GM21717 (cell line): ENCODE data around the gene EEPD1.
"Not testable (repeated sequence)": the region's sequence is repeated elsewhere in the genome, so short reads cannot be mapped to it uniquely, and the experiment has no call there.

Source experiments
- ATAC-seq: cut with Tn5 transposase; IDR thresholded peaks from one replicate; pipeline ENCODE4 v1.9.1; 2021; ENCODE audit warnings: mild to moderate bottlenecking, moderate library complexity; ENCODE audit not compliant: unreplicated experiment

Gene EEPD1

GRCh38 chr7:36210291-36210922 is 57.4 kb downstream of the EEPD1 start:
- ATAC-seq: no peak

- ATAC-seq: no peak
Measured at GRCh38 chr7:36214608-36215456, 61.8 kb downstream of the EEPD1 start.

GRCh38 chr7:36215457-36215765 is 62.4 kb downstream of the EEPD1 start:
- no peak for ATAC-seq

DNA sequence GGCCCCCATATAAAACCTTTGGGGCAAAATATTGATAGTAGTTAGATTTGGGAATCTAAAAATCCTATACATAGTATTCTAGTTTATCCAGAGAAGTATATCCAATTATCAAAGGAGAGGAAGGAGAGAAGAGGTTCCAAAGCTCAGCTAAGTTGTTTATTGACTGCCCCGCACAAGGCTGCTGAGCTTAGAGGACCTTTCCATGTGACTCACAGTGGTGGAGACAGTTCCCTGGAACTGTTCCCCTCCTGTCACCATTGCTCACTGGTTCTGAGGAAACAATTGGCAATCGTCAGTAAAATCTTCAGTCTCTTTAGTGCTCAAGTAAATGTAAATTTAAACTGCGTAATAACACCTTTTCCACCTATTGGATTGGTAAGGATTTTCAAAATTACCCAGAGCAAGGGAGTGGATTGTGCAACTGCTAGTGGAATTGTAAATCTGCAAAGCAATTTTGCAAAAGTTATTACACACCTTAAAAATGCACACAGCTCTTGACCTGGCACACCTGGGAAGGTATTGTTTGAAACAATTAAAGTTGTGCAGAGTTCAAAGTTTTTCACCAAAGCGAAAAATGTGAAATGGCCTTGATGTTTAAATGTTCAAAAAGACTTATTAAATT is 63.1 kb downstream of the EEPD1 start:
- no peak for ATAC-seq

GRCh38 chr7:36217211-36217960 is 64.3 kb downstream of the EEPD1 start:
- no peak for ATAC-seq

DNA sequence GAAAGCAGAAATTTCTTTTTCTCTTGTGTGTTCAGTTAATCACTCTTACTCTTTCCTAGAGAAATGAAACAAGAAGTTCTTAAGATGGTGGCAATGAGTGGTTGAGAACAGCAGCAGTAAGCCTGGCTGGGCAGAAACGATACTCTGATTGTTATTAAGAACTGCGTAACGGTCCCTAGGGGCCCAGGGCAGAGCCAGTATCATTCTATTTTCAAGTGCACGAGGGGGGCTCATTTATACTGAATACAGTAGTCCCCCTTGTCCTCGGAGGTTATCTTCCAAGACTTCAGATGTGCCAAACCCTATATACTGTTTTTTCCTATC is 64.9 kb downstream of the EEPD1 start:
- ATAC-seq: peak; percentile 77

DNA sequence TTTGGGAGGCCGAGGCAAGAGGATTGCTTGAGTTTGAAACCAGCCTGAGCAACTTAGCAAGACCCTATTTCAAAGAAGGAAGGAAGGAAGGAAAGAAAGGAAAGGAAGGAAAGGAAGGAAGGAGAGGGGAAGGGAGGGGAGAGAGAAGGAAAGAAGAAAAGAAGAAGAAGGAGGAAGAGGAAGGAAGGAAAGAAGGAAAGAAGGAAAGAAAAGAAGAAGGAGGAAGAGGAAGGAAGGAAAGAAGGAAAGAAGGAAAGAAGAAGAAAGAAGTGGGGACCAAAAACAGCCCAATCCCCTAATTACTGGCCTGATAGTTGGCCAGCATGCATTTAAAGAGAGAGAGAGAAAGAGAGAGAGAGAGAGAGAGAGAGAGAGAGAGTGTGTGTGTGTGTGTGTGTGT is 66.4 kb downstream of the EEPD1 start:
- no peak for ATAC-seq

DNA sequence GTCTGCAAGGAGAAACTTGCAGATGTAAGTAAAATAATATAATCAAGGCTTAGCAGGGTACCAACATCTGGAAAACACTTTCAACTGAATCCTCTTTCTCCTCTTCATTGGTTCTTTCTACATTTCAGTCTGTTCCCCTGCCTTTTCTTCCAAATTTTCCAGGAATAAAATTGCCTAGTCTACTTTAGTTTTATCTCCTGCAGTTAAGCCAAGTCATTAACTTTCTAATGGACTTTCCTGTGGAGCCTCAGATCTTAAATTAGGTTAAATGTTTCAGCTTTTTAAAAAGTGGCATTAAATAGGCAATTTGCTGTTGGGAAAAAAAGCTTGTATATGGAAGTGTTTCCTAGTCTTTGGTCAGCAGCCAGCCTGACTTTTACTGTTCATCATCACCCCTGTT is 70.8 kb downstream of the EEPD1 start:
- no peak for ATAC-seq

DNA sequence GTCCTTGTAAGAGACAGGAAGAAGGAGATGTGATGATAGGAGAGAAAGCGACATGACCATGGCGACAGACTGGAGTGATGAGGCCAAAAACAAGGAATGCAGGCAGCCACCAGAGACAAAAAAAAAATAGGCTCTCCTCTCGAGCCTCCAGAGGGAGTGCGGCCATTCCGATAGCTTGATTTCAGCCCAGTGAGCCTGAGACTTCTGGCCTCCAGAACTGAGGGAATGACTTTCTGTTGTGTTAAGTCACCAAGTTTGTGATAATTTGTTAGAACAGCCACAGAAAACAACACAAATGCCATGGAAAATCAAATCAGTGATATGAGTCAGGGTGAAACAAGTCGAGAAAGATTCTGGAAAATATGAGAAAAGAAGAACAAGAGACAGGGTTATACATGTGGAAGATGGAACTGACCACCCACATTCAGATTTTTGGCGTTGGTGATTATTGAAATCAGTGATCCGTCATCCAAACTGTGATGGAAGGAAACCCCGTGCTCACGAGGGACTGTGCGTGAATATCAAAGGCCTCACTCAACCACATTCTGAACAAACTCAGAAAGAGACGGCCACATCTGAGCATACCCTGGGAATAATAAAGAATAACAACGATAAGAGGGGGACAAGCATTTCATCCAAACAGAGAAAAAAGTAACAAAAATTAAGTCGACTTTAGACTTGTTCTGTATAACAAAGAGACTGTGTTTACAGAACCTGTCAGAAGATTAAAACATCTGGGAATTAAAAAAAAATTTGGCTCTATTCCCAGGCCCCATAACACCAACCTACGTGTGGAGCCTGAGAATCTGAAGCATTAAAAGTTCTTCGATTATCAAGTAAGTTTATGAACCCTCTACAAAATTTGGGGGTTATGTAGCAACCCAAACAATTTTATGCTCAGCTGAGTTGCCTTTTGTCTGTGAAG is 72.1 kb downstream of the EEPD1 start:
- no peak for ATAC-seq

DNA sequence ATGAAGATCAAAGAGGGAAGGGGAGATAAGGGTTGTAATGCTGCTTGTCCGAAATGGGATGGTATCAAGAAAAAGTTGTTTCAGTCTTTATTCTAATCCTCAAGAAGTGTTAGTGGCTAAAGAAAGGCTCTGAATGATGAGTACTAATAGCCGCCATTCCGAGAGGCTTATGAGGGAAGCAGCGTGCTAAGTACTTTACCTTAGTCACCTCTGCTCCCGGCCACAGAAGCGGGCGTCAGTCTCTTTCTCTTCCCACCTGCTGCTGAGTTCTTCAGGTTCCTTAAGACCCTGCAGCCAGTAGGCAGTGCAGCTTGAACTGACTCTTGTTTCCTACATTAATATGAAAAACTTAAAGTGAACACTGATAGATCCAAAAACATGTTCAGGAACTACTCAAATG is 73.1 kb downstream of the EEPD1 start:
- ATAC-seq: no peak

- no peak for ATAC-seq
Measured at GRCh38 chr7:36227223-36227622, 74.2 kb downstream of the EEPD1 start.

- no peak for ATAC-seq
Measured at GRCh38 chr7:36228039-36228438, 75.0 kb downstream of the EEPD1 start.

DNA sequence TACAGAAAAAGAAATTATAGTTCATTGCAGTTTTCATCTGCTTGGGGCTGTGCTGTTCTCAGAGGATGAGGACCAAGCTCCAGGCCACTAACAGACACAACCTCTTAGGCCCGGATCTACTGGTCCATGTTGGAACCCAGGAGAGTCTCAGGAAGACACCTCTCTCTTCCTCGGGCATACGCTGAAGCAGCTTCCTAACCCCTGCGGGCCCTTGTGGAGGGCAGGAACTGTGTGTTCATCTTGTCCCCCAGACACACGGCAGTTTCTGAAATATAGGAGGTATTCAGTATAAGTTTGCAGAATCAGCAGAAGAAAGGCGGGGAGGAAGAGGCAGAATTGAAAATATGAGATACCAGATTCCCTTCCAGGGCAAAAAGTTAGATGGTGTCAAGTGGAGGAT is 78.4 kb downstream of the EEPD1 start:
- ATAC-seq: no peak

- no peak for ATAC-seq
Measured at GRCh38 chr7:36232555-36232954, 79.5 kb downstream of the EEPD1 start.

- ATAC-seq: no peak
Measured at GRCh38 chr7:36232971-36233550, 80.0 kb downstream of the EEPD1 start.

- no peak for ATAC-seq
Measured at GRCh38 chr7:36236073-36236472, 83.0 kb downstream of the EEPD1 start.

GRCh38 chr7:36238138-36238537 is 85.1 kb downstream of the EEPD1 start:
- no peak for ATAC-seq

GRCh38 chr7:36243356-36243755 is 90.3 kb downstream of the EEPD1 start:
- not testable (repeated sequence) for ATAC-seq

GRCh38 chr7:36244001-36244400 is 90.9 kb downstream of the EEPD1 start:
- not testable (repeated sequence) for ATAC-seq

- no peak for ATAC-seq
Measured at GRCh38 chr7:36244429-36244828, 91.4 kb downstream of the EEPD1 start.
